ENCODE results near the gene AK9. TPM values are rescaled to one million over a fixed set of nuclear protein-coding genes. Genes with fewer than 3 reads are reported as not detected.
"Not testable (repeated sequence)": the region's sequence is repeated elsewhere in the genome, so short reads cannot be mapped to it uniquely, and the experiment has no call there.

AK9 gene
- polyA plus RNA-seq, 2 of the 4 experiments (the other 2 are of a cell fraction) = 2.2 to 4.7 TPM

DNA sequence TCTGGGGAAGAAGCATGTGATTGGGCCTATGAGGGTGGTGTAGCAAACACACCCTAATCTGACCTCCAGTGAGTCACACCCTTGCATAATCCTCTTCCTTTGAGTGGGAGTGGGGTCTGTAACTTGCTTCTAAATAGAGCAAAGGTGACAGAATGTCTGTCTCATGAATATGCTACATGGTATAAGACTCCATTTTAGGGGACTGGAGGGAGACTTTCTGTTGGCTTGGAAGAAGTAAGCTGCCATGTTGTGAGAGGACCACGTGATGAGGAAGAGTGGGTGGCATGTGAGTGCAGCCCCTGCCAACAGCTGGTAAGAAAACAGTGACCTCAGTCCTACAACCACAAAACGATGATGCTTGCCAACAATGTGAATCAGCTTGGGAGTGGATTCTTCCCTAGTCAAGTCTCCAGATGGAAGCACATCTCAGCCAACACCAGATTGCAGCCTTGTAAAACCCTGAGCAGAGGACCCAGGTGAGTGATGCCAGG, 3.7 kb downstream of the AK9 start:
- DNase-seq (ENCODE audit: low read depth in 1 of 2, low spot score in 1 of 2) (no peak), ATAC-seq (no peak), FAIRE-seq (no peak)
- ChIA-PET CTCF (interaction anchor here (0.9 to 1.3 kb wide), 3 partner anchors 161 to 366 kb away, joined by 3 to 4 read pairs (median 3); no protein-coding TSS in a partner anchor), POLR2A (no interaction called here)
- Histone ChIP-seq H3K27ac (no peak overlapping the region), H3K4me2 (no peak overlapping the region), H3K4me3 (no peak overlapping the region), H3K9me3 (no peaks in the 10 kb centered on the region), H3K4me1 (0 out of 3 replicates have a peak, but pooled peaks cover 8% of the 10 kb centered on the region)
- no peak for TF ChIP-seq PHF8 (IDR thresholded peaks at IDR 0.05; ENCODE audit: borderline replicate concordance, low read depth)
- no peak for TF ChIP-seq FOSL2 (IDR thresholded peaks at IDR 0.05)
- TF ChIP-seq FOSL2 (CRISPR knock-in tag; IDR thresholded peaks at IDR 0.05) = no peak
- TF ChIP-seq NR3C1 (IDR thresholded peaks at IDR 0.05) = no peak
- no peak for TF ChIP-seq CEBPB (IDR thresholded peaks at IDR 0.05)
- no peak for TF ChIP-seq RCOR1 (IDR thresholded peaks at IDR 0.05; ENCODE audit: low read depth, low read length)
- no peak for TF ChIP-seq POLR2A (IDR thresholded peaks at IDR 0.05; ENCODE audit: low read length)
- TF ChIP-seq ZC3H11A (IDR thresholded peaks at IDR 0.05) = no peak
- no peak for TF ChIP-seq HDAC2 (IDR thresholded peaks at IDR 0.05)
- TF ChIP-seq, protein P1, sequence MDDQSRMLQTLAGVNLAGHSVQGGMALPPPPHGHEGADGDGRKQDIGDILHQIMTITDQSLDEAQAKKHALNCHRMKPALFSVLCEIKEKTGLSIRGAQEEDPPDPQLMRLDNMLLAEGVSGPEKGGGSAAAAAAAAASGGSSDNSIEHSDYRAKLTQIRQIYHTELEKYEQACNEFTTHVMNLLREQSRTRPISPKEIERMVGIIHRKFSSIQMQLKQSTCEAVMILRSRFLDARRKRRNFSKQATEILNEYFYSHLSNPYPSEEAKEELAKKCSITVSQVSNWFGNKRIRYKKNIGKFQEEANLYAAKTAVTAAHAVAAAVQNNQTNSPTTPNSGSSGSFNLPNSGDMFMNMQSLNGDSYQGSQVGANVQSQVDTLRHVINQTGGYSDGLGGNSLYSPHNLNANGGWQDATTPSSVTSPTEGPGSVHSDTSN (IDR thresholded peaks at IDR 0.05) = no peak
- TF ChIP-seq EHF (CRISPR knock-in tag; IDR thresholded peaks at IDR 0.05) = no peak
- no peak for TF ChIP-seq TFCP2L1 (CRISPR knock-in tag; IDR thresholded peaks at IDR 0.05)
- TF ChIP-seq E2F6 (IDR thresholded peaks at IDR 0.05; ENCODE audit: borderline replicate concordance, low read depth) = no peak
- TF ChIP-seq ESRRA (IDR thresholded peaks at IDR 0.05; ENCODE audit: borderline replicate concordance, low read length) = no peak
- TF ChIP-seq, protein P2, sequence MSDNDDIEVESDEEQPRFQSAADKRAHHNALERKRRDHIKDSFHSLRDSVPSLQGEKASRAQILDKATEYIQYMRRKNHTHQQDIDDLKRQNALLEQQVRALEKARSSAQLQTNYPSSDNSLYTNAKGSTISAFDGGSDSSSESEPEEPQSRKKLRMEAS (IDR thresholded peaks at IDR 0.05) = no peak
- TF ChIP-seq, protein P3, sequence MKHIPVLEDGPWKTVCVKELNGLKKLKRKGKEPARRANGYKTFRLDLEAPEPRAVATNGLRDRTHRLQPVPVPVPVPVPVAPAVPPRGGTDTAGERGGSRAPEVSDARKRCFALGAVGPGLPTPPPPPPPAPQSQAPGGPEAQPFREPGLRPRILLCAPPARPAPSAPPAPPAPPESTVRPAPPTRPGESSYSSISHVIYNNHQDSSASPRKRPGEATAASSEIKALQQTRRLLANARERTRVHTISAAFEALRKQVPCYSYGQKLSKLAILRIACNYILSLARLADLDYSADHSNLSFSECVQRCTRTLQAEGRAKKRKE (CRISPR knock-in tag; IDR thresholded peaks at IDR 0.05; ENCODE audit: low read depth) = no peak
- 14% methylated on average over 1 of the region's 2 CpGs for whole genome bisulfite sequencing (ENCODE audit: missing lambda C conversion rate)

- WGBS (ENCODE audit: missing lambda C conversion rate) = 78% methylated on average over 1 of the region's 1 CpG
- CTCF ChIA-PET = interaction anchor here (1.1 to 1.3 kb wide), 2 partner anchors 161 to 367 kb away, joined by 3 to 4 read pairs; no protein-coding TSS in a partner anchor
- Histone ChIP-seq H3K4me2 (no peak overlapping the region), H3K4me3 (no peak overlapping the region), H3K4me1 (0 out of 3 replicates have a peak, but pooled peaks cover 5% of the 10 kb centered on the region), H3K27ac (no peak overlapping the region), H3K9me3 (no peaks in the 10 kb centered on the region)
- DNase-seq (ENCODE audit: low read depth in 1 of 2, low spot score in 1 of 2) (no peak), FAIRE-seq (no peak), ATAC-seq (no peak)
- POLR2A ChIA-PET = no interaction called here
- no peak for TF ChIP-seq CEBPB (IDR thresholded peaks at IDR 0.05)
These were observed 4.3 kb downstream of the AK9 start for GRCh38 chr6:109686566-109687265.

DNA sequence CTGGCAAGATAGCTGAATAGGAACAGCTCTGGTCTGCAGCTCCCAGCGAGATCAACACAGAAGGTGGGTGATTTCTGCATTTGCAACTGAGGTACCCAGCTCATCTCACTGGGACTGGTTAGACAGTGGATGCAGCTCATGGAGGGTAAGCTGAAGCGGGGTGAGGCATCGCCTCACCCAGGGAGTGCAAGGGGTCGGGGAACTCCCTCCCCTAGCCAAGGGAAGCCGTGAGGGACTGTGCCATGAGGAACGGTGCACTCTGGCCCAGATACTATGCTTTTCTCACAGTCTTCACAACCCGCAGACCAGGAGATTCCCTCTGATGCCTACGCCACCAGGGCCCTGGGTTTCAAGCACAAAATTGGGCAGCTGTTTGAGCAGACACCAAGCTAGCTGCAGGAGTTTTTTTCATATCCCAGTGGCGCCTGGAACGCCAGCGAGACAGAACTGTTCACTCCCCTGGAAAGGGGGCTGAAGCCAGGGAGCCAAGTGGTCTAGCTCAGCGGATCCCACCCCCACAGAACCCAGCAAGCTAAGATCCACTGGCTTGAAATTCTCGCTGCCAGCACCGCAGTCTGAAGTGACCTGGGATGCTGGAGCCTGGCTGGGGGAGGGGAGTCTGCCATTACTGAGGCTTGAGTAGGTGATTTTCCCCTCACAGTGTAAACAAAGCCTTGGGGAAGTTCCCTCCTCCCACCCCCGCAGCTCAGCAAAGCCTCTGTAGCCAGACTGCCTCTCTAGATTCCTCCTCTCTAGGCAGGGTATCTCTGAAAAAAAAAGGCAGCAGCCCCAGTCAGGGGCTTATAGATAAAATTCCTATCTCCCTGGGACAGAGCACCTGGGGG, 12.1 kb downstream of the AK9 start:
- H3K4me2 ChIP-seq = peak overlapping the region; percentile 28; the same call in 1 of the 3 replicates
- H3K27ac ChIP-seq; H3K9me3 ChIP-seq; DNase-seq (ENCODE audit: low read depth in 1 of 2, low spot score in 1 of 2); ATAC-seq; H3K4me3 ChIP-seq; FAIRE-seq; H3K4me1 ChIP-seq; POLR2A ChIA-PET: not testable (repeated sequence)
- WGBS (ENCODE audit: missing lambda C conversion rate) = 37% methylated on average over 8 of the region's 15 CpGs
- CTCF ChIA-PET = interaction anchor here (0.5 kb wide), 1 partner anchor 361 kb away, joined by 3 read pairs; no protein-coding TSS in a partner anchor

All from A549 (cell line).